HepG2 (cell line): ENCODE measurements around the gene TMEM74B. TPM values are rescaled to one million over a fixed set of nuclear protein-coding genes. Genes with fewer than 3 reads are reported as not detected.
A peak's percentile ranks its signal among the peaks of the same experiment; 100 is the strongest.

Experiments used
- BCL3 ChIP-seq: sonication (generic); formaldehyde crosslinking; IDR thresholded peaks from 2 replicates; pipeline ENCODE4 v1.5.1; 2020; ENCODE audit warnings: mild to moderate bottlenecking, missing genetic modification reagents, moderate library complexity
- BRCA1 ChIP-seq: sonication (generic); formaldehyde crosslinking; IDR thresholded peaks from 2 replicates; pipeline ENCODE4 v1.4.0; 2020; ENCODE audit warnings: missing genetic modification reagents
- CSRNP1 ChIP-seq: sonication (generic); formaldehyde crosslinking; IDR thresholded peaks from 2 replicates; pipeline ENCODE4 v1.8.1; 2023; ENCODE audit warnings: mild to moderate bottlenecking, missing genetic modification reagents
- EHMT2 ChIP-seq: fragments of 200-600 bp; sonication (generic); IDR thresholded peaks from 2 replicates; pipeline ENCODE4 v1.7.0; 2017; ENCODE audit warnings: antibody characterized with exemption, low read depth, low read length, borderline replicate concordance
- HNRNPH1 ChIP-seq: fragments of 200-400 bp; formaldehyde crosslinking; optimal IDR thresholded peaks from 2 replicates; pipeline ENCODE3; 2017; ENCODE audit warnings: mild to moderate bottlenecking, low read depth, low read length
- ZBTB40 ChIP-seq, 2 experiments: fragments of 450-650 bp in 1 of 2; sonication (generic) in 1 of 2; formaldehyde crosslinking in 1 of 2; IDR thresholded peaks; 2 replicates each; pipeline versions ENCODE4 v1.6.1 to v1.8.0; 2016 to 2022; ENCODE audit warnings: antibody characterized with exemption in 1 of 2, mild to moderate bottlenecking in 1 of 2, missing genetic modification reagents in 1 of 2
- ZMAT3 ChIP-seq: sonication (generic); formaldehyde crosslinking; conservative IDR thresholded peaks from 2 replicates; pipeline ENCODE4 v1.7.0; 2021; ENCODE audit warnings: missing genetic modification reagents
- ZNF142 ChIP-seq: sonication (generic); formaldehyde crosslinking; IDR thresholded peaks from 2 replicates; pipeline ENCODE4 v1.4.0; 2020; ENCODE audit warnings: missing genetic modification reagents
- polyA plus RNA-seq, 8 experiments: library from polyadenylated mRNA; depleted of rRNA in 3 of 8; stranded (reverse) in 7 of 8; unstranded in 1 of 8; fragments of >200 nt; fragmentation: Illumina TruSeq in 4 of 8; extraction: Trizol in 4 of 8; gene quantifications; 2 replicates each; pipeline versions ENCODE4 v1.2.1 to v1.2.3, GENCODE V29; 2011 to 2016; ENCODE audit warnings: low read depth in 4 of 8, missing spikeins in 1 of 8, mixed read lengths in 1 of 8; ENCODE audit not compliant: insufficient read depth in 1 of 8
- total RNA-seq, 5 experiments: library from RNA; depleted of rRNA; stranded (reverse); fragments of >200 nt; fragmentation: Illumina TruSeq; extraction: Trizol; gene quantifications; 2 replicates each; pipeline ENCODE4 v1.2.3, GENCODE V29; 2016; ENCODE audit warnings: low read depth in 1 of 5

TMEM74B gene
- total and polyA plus RNA-seq, 2 of the 13 experiments (the other 11 are each of a cell fraction or from before 2014, with no cell fraction given): 4.7 to 18.4 TPM

GRCh38 chr20:1171461-1172093 lies 13.2 kb downstream of the TMEM74B start (continued):
- TF ChIP-seq ZNF142 (CRISPR knock-in tag): 0 out of 2 replicates have a peak, but pooled peaks have one; percentile 62
- 0 out of 2 replicates have a peak, but pooled peaks have one; percentile 38 for TF ChIP-seq BCL3
- TF ChIP-seq EHMT2: peak; percentile 92
- TF ChIP-seq HNRNPH1: no peak
- TF ChIP-seq ZBTB40 (IDR thresholded peaks at IDR 0.05): no peak
- TF ChIP-seq ZBTB40 (CRISPR knock-in tag; IDR thresholded peaks at IDR 0.05): peak; percentile 73
- peak; percentile 93 for TF ChIP-seq ZMAT3 (CRISPR knock-in tag)
- peak; percentile 51; the same call in 1 of the 2 replicates for TF ChIP-seq CSRNP1 (CRISPR knock-in tag)
- TF ChIP-seq BRCA1 (CRISPR knock-in tag): peak; percentile 69
